HG02840 (cell line): ENCODE results near the gene INO80.
A peak's percentile ranks its signal among the peaks of the same experiment; 100 is the strongest.
"Not testable (repeated sequence)": the region's sequence is repeated elsewhere in the genome, so short reads cannot be mapped to it uniquely, and the experiment has no call there.

Experiments
- ATAC-seq: cut with Tn5 transposase; IDR thresholded peaks from one replicate; pipeline ENCODE4 v1.9.1; 2021; ENCODE audit warnings: mild to moderate bottlenecking, moderate library complexity, moderate number of reproducible peaks; ENCODE audit not compliant: unreplicated experiment, low FRiP score

Gene INO80

DNA sequence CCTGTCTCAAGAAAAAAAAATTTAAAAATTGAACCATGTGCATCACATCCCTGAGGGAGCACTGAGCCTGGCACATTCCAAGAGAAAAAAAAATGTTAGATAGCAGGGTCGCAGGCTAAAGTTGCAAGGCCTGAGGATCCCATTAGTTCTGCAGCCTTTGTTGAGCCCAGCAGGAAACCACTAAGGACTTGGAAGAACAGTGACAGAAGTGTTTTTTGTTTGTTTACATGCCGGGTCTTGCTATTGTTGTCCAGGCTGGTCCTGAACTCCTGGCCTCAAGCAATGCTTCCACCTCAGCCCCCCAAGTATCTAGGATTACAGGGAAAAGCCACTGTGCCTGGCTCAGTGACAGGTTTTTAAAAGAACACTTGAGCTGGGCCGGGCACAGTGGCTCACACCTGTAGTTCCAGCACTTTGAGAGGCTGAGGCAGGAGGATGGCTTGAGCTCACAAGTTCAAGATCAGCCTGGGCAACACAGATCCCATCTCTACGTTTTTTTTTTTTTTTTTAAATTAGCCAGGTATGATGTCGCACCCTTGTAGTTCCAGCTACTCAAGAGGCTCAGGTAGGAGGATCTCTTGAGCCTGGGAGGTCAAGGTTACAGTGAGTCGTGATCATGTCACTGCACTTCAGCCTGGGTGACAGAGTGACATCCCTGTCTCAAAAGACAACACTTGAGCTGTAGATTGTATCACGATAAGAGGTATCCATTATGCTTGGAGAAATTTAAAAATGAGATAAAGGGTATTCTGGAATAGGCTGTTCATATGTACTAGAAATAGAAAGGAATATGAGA lies 147.6 kb downstream of the INO80 start:
- ATAC-seq, result no peak

DNA sequence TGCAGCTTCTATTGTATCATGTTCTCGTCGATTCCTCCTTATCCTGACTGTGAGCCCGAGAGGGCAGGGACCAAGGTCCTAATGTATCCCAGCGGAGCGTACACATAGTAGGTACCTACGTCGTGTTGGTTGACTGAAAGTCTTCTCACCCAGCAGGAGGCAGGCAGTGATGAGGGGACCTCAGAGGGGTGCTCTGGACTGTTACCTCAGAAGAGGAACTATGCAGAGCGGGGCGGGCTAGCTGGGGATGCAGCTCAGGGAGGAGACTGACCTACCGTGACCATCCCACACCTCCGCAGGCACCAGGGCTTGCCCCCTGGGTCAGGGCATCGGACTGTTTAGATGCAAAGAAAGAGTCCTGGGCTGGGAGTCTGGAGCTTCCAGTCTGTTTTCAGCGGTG lies 151.4 kb downstream of the INO80 start:
- ATAC-seq, result no peak

DNA sequence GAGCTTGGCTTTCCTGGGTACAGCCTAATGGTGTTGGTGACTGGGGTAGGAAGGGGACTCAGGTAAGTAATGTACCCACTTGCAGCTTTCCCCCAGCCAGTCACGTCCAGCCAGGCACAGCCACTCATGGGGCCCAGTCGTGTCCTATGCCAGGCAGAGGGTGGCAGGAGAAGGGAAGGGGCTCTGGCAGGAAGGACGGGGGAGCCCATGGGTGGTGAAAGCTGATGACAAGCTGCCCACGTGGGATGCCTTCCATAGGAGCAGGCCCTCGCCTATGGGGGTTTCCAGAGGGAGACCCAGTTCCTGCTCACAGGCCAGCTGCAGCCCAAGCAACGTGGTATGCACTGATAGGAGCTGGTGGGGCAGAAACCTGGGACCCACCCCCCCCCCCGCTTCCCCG lies 152.1 kb downstream of the INO80 start:
- ATAC-seq, result no peak

DNA sequence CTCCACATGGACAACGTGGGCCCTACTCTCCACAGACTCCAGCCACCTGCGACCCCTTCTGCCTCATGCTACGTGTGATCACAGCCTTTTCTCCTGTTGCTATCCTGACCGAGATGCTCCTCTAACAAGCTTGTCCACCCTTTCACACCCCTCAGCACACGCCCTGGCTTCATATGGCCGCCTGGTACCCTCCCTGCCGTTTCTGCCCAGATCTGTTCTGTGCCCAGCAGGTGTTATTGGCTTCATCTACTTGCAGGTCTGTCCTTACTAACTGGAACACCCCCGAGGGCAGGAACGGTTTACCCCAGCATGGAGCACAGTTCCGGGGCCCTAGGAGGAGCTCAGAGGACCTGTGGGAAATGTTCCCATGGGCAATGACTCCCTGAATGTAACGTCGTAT lies 152.9 kb downstream of the INO80 start:
- no peak for ATAC-seq

DNA sequence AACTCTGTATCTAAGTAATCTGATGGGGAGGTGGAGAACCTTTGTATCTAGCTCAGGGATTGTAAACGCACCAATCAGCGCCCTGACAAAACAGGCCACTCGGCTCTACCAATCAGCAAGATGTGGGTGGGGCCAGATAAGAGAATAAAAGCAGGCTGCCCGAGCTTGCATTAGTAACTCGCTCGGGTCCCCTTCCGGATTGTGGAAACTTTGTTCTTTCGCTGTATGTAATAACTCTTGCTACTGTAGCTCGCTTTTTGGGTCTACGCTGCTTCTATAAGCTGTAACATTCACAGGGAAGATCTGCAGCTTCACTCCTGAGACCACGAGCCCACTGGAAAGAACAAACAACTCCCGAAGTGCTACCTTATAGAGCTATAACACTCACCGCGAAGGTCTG lies 153.8 kb downstream of the INO80 start:
- not testable (repeated sequence) for ATAC-seq

DNA sequence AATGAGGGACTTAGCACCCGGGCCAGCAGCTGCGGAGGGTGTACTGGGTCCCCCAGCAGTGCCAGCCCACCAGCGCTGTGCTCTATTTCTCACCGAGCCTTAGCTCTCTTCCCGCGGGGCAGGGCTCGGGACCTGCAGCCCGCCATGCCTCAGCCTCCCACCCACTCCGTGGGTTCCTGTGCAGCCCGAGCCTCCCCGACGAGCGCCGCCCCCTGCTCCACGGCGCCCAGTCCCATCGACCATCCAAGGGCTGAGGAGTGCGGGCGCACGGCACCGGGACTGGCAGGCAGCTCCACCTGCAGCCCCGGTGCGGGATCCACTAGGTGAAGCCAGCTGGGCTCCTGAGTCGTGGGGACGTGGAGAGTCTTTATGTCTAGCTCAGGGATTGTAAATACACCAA lies 154.3 kb downstream of the INO80 start:
- not testable (repeated sequence) for ATAC-seq

DNA sequence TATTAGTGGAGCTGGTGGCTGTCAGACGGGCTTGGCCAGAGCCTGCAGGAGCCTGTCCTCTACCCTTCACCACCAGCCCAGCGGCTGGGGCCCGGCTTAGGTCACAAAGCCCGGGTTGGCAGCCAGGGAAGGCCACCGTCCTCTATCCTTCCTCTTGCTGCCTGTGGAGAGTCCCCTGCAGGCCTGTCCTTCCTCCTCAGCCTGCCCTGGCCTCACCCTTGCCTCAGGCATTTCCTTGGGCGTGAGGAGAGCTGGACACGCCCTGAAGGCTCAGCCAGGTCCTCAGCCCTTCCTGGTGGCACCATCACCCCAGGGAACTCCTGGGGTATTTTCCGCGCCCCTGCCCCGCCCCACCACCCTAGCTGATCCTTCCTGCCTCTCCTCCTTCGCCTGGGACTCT lies 155.2 kb downstream of the INO80 start:
- ATAC-seq, result no peak

DNA sequence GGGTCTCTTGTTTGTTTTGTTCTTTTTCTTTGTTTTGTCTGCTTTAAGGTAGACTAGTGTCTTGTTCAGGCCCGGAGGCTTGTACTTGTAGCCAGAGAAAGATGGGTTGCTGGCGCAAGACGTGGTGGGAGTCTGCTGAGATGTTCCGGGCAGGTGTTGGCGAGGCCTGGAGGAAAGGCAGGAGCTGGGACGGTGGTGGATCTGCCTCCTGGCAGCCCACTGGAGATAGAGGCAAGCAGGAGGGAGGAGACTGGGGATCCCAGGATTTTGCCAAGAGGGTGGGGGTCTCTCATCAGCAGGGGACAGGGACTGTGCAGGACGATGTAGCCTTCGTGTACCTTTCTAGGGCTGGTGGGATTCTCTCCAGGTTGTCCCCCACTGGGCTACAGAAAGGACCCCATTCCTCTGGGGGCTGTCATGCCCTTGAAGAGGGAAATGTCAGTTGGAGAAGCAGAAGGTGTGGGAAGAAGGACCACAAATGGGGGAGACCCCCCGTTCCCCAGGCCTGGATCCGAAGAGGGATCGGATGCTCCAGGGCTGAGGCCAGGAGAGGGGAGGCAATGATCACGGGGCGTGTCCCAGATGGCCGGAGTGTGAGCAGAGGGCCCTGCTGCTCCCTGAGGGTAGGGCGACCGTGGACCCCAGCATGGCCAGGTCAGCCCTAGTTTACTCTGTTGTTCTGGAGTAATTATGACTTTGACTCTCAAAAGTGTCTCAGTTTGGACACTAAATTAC lies 155.8 kb downstream of the INO80 start:
- ATAC-seq, result no peak

DNA sequence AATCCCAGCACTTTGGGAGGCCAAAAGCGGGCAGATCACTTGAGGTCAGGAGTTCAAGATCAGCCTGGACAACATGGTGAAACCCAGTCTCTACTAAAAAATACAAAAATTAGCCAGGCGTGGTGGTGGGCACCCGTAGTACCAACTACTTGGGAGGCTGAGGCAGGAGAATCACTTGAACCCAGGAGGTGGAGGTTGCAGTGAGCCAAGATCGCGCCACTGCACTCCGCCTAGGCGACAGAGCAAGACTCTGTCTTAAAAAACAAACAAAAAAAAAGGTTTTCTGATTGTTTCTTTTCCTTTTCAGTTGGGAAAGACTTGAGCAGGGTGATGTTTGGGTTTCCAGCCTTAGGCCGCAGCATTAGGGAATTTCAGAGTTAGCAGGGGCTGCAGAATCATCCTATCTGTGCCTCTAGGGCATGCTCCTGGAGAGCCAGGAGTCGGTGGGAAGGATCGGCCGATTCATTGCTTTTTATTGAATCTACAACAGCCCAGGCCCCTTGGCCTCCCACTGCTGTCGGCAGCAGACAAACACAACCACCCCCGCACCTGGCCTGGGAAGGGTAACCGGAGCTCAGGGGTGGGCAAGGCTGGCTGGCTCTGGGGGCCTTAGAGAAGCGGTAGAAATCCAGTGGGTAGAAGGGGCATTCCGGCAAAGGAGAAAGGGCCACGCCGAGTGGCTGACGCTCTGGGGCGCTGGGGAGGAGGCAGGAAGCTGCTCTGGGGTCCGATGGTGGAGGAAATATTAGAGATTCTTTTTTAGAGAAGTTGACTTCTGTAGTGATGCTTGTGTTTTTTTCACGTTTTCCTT lies 156.5 kb downstream of the INO80 start:
- ATAC-seq, result no peak

DNA sequence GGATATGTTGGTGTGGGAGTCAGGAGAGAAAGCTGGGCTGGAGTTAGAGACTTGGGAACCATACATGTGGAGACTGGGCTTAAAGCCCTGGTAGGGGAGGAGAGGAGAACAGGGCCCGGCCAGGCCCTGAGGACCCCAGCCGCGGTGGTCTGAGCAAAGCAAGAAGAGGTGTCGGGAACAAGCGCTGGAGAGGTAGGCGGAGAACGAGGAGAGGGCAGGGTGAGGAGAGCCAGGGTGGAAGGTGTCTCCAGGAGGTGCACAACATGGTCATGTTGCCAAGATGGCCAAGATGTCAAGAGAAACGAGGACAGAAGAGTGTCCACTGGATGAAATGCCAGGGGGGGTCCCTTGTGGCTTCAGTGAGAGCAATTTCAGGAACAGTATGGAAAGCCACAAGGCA lies 157.4 kb downstream of the INO80 start:
- ATAC-seq, result no peak

DNA sequence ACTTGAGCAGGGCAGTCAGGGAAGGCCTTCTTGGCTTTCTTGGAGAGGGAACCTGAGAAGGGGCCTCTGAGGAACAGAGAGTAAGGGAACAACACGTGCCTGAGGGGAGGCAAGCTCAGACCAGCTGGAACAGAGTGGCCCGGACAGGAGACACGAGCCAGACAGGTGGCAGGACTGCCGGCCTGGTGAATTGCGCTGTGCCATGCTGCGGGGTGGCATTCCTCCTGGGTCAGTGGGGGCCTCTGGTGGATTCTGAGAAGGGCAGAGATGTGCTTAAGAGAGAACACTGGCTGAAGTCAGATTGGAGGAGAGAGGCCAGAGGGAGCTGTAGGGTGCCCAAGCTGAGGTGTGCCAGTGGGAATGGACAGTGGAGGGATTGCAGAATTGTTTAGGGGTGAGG lies 157.9 kb downstream of the INO80 start:
- no peak for ATAC-seq

DNA sequence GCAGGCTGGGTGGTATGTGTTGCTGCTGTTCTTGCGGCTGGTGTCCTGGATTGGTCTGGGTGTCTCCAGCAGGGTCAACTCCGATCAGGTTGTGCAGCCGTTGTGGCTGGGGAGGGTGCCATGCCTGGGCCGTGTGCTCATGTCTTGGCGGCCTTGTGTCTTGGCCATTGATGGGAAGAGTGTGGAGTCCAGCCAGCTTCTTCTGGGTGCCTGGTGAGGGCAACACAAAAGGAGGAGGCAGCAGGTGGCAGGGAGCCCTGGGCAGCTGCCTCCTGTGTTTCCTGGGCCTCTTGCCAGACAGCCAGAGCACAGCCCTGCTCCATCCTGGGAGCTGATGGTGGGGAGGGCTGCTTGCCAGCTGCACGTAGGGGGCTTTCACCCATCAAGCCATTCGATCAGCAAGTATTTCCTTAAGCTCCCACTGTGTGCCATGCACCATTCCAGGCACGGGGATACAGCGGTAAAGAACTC lies 158.5 kb downstream of the INO80 start:
- no peak for ATAC-seq

DNA sequence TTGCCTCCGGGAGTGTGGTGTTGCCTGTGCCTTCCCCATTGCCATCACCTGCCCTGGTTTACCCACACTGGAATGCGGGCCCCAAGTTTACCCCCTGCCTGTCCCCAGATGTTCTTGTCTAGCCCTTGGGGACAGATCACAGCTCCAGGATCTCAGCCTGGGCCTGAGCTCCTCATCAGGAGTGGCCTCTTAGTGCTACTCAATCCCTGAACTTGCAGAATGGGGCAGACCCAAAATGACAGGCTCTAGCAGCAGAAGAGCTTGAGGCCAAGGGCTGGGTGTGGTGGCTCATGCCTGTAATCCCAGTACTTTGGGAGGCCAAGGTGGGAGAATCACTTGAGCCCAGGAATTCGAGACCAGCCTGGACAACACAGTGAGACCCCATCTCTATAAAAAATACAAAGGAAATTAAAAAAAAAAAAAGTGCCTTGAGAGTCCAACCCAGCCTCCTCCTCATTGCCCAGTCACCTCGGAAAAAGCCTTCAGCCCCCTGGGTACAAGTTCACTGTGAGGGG lies 159.0 kb downstream of the INO80 start:
- no peak for ATAC-seq

DNA sequence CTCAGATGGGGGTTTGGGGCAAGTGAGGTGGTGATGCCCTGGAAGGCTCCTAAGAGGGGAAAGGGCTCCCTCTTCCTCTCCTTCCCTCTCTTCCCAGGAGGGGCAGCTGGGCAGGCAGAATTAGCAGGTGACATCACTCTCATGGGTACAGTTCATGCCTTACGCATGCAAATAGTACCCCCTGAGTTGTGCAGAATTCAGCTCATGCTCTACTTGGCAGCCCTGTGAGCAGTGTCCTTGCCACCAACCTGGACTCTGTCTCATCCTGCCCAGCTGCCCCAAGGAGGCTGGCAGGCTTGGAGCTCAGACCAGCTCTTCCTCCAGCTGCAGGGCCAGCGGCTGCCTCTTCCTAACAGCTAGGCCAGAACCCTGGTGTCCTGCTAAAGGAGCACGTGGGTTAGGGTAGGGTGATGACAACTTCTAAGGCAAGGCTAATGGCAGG lies 159.5 kb downstream of the INO80 start:
- no peak for ATAC-seq

DNA sequence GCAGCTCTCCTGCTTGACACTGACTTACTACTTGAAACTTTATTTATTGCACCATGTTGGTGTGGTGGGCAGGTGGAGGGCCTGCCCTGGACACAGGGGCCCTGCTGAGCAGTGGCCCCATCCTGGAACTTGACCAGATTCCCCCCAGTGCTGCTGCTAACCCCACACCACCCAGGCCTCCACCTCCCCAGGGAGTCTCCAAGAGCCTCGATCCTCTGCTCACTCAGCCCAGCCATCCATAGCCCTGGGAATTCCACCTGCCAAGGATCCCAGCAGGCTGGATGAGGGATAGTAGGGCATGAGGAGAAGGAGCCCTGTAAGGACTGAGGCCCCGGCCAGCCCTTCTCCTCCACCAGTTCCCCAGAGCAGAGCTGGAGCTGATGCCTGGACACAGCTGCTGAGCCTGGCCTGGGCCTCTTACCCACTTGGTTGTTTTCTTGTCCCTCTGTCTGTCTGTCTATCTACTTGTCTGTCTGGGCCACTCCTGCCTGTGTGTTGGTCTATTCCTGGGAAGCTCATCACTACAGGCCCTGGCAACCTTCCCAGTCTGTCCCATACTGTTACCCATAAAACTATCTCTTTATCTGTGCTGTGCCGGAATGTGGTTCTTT lies 160.0 kb downstream of the INO80 start:
- ATAC-seq, result no peak

DNA sequence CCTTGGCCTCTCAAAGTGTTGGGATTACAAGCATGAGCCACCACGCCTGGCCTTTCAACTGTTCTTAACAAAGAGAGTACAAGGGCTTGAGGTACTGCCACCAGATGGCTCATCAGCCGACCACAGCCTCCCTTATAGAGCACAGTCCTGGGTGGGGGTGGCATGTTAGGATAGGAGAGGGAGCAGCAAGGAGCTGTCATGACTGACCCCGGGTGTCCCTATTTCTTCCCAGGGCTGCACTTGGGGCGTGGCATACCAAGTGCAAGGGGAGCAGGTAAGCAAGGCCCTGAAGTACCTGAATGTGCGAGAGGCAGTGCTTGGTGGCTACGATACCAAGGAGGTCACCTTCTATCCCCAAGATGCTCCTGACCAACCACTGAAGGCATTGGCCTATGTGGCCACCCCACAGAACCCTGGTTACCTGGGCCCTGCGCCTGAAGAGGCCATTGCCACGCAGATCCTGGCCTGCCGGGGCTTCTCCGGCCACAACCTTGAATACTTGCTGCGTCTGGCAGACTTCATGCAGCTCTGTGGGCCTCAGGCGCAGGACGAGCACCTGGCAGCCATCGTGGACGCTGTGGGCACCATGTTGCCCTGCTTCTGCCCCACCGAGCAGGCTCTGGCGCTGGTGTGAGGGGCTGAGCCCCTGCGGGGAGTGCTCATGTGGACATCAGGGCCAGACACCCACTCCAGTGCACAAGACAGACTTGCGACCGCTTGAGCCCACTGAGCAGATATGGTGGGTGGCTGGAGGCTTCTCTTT lies 160.8 kb downstream of the INO80 start:
- ATAC-seq, result no peak

DNA sequence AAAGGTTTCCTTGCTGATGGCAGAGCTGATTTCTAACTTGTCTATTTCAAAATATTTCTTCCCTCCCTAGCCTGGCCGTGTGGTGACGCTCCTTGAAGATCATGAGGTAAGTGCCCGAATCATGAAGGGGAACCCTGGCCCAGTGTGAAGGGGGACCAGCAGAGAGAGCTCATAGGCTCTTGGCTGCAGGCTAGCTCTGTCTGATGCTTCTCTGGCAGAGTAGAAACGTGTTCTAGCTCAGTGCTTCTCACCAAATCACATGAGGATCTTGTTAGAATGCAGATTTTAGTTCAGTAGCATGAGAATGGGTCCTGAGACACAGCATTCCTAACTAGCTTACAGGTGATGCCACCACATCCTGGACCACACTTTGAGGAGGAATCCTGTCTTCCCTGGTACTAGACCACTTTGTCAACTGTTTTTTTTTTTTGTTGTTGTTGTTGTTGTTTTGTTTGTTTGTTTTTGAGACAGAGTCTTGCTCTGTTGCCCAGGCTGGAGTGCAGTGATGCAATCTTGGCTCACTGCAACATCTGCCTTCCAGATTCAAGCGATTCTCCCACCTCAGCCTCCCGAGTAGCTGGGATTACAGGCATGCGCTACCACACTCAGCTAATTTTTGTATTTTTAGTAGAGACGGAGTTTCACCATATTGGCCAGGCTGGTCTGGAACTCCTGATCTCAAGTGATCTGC lies 161.8 kb downstream of the INO80 start:
- ATAC-seq, result not testable (repeated sequence)

DNA sequence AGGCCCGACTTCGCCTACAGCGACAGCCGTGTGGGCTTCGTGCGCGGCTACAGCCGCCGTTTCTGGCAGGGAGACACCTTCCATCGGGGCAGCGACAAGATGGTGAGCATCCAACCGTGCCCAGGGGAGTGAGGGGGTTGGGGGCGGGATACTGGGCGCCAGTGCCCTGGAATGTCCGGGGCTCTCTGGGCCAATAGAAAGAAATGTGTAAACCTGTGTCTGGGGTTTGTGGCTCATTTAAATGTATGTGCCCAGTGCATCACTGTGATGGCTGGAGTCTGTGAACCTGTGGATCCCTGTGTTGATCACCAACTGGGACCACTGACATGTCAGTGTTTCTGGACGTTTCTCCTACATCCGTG lies 162.4 kb downstream of the INO80 start:
- ATAC-seq, result peak; percentile 3
